OCI-M2 (cell line): ENCODE measurements around the gene C20orf141.
"Not testable (repeated sequence)": the region's sequence is repeated elsewhere in the genome, so short reads cannot be mapped to it uniquely, and the experiment has no call there.

Experiments
- DNase-seq: peaks from one replicate; lab custom pipeline; 2025; ENCODE audit not compliant: unreplicated experiment; lab: John Stamatoyannopoulos, UW

C20orf141 gene

DNA sequence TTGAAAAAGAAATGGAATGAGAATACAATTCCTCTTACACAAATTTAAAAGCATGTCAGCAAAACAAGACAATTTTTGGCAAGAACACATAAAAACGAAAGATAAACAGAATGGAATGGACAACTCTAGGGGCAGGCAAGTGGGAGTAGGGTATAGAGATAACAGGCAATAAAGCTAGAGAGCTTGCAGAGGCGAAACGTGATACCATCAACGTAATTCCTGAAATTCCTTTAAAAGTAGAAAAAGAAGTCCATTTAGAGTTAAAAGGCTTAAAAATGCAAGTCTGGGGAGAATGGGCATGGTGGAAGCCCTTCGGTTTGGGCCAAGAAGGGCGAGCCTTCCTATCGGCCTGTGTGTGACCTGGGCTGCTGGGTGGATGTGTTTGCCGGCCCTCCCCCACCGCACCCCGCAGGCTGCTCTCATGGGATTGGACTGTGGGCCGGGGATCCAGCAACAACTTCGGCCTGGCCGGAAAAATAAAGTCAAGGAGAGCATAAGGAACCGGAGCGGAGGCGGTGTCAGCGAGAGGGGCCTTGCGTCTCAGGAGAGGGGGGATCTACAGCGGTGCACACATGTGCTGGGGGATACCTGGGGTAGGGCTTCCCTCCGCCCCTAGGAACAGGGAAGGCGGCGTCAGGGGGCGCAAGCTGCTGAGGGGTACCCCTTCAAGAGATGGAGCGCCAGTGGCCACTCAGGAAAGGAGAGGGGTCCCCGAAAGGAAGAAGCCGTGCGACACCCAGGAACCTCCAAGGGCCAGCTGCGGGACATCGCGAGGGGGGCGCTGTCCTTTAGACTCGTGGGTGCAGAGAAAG lies 5.5 kb downstream of the C20orf141 start:
- DNase-seq = no peak

GRCh38 chr20:2820896-2821869 lies 6.4 kb downstream of the C20orf141 start:
- no peak for DNase-seq

- DNase-seq = no peak
Measured at GRCh38 chr20:2822073-2822472, 7.3 kb downstream of the C20orf141 start.

GRCh38 chr20:2825761-2826160 lies 11.0 kb downstream of the C20orf141 start:
- DNase-seq = no peak

DNA sequence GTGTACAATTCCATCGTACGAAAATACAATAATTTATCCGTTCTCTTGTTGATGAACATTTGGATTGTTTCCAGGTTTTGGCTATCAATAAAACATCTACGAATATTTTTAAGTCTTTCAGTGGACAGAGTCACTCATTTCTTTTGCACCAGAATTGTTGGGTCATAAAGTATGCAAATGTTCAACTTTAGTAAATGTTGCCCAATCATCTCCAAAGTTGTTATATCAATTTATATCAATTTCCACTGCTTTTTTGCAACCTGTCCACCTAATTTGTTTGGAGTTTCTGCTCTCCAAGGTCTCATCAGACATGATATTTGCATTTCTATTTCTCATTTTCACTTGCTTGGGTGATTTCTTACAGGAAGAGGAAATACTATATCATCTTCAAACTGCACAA lies 11.9 kb downstream of the C20orf141 start:
- DNase-seq = no peak

DNA sequence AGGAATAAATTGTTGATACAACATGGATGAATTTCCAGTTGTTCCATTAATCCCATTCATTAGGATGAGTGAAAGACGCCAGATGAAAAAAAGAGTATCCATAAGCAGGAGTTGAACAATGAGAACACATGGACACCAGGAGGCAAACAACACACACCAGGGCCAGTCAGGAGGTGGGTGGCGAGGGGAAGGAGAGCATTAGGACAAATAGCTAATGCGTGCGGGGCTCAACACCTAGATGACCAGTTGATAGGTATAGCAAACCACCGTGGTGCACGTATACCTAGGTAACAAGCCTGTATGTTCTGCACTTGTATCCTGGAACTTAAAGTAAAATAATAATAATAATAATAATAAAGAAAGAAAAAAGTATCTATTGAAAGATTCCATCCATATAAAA lies 14.6 kb downstream of the C20orf141 start:
- DNase-seq = no peak

DNA sequence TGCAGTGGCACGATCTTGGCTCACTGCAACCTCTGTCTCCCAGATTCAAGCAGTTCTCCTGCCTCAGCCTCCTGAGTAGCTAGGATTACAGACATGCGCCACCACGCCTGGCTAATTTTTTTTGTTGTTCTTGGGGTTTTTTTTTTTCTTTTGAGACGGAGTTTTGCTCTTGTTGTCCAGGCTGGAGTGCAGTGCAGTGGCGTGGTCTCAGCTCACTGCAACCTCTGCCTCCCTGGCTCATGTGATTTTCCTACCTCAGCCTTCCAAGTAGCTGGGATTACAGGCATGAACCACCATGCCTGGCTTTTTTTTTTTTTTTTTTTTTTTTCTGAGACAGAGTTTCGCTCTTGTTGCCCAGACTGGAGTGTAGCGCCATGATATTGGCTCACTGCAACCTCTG lies 16.4 kb downstream of the C20orf141 start:
- not testable (repeated sequence) for DNase-seq

GRCh38 chr20:2833761-2834160 lies 19.0 kb downstream of the C20orf141 start:
- DNase-seq = no peak

DNA sequence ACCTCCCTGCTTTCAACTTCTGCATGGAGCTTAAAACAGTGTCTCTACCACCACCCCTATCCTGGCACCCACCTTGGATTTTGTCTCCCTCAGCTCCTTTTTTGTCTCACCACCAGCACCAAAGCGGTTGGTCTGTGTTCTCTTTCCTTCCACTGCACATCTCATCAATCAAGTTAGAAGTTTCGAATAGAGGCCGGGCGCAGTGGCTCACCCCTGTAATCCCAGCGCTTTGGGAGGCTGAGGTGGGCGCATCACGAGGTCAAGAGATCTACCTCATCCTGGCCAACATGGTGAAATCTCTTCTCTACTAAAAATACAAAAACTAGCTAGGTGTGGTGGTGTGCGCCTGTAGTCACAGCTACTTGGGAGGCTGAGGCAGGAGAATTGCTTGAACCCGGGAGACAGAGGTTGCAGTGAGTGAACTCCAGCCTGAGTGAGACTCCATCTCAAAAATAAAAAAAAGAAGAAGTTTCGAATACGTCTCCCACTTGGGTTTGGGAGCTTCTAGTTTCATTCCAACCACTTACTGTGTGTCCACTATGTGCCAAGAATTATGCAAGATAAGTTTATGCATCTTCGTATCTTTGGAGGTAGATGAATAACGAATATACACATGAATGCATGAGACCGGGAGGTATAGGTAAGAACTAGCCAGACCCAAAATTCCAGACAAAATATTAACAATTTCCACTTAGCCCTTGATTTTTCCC lies 19.8 kb downstream of the C20orf141 start:
- no peak for DNase-seq

DNA sequence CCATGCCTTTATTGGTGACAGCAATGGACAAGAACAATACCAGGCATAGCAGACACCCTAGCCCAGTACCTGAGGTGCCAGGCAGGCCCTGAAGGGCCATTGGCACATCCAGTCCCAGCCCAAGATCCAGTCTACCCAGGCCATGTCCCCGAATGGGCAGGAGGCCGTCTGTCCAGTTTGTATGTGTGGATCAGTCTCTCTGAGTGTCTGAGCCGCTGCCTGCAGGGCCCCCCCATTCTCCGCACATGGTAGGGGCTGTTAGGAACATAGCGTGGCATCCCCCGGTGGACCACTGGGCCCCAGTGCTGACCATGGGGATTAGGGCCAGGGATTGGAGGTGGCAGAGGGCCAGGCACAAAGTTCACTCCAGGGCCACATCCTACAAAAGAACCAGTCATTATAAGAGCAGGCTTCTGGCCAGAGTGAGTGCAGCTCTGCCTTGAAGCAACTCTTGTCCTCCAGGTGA lies 20.6 kb downstream of the C20orf141 start:
- no peak for DNase-seq

DNA sequence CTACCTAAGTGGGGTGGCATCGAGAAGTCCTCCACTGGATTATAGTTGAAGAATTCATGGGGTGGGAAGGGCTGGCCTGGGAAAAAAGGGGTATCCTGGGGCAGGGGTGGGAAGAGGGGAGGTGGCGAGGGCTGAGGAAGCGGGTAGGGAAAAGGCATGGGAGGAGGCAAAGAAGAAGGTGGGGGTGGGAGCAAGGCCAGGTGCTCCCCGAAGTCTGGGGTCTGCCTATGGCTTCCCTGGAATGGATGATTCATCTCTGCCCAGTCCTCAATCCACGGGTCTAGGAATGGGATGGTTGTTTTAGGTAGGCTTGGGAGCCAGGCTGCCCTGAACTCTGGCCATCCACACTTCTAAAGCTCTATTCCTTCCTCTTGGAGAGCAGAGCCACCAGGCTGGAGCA lies 21.2 kb downstream of the C20orf141 start:
- no peak for DNase-seq

DNA sequence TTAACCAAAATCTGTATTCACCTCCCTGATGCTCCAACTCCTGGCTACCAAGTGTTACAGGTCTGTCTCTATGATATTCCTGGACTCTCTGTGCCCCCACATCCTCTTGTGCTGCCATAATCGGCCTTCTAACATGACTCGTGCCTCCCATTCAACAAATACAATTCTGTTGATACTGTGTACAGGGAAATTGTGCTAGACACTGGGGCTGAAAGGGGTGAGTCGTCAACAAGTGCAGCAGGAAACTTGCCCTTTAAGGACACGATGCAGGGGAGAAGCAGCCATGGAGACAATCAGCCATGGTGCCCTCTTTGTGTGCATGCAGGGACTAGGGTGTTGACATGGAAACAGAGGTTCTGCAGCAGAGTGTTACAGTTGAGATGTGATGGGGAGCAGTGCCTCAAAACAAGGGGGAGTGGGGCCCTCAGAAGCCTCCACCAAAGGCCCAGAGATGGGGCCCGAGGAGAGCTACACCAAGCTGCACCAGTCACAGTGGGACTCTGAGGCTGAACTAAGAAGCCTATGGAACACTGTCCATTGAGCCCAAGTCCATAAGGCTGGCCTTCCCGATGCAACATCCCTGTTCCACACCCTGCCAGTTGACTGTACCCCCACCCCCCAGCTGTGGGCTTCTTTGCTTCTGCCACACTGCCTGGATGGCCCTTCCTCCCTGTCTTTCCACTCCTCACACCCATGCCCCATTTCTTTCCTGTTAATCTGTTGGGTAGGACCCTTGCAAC lies 22.6 kb downstream of the C20orf141 start:
- DNase-seq = no peak

DNA sequence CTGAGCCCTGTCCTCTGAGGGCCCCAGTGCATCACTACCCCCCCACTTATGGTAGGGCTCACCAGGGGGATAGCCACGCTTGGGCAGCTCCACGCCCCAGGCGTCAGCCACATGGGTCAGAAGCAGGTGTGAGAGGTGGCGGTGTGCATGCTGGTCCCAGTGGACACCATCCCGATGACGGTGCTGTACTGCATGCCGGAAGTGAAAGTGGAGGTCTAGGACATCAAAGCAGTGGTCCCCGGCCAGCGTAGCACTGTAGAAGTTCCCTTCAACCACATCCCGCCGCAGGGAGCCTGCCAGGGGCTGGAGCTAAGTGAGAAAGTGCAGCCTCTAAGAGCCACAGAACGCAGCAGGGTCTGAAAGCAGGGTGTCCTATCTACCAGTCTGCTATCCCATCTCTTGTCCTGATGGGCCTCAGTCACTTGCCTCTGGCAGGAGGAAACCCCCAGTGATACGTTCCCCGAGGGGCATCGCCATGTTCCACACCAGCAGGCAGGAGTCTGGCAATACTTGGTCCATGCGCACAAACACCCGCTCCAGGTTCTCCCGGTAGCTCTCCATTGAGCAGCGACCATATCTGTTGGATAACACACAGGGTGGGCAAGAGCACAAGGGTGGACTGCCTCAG lies 23.5 kb downstream of the C20orf141 start:
- DNase-seq = no peak

DNA sequence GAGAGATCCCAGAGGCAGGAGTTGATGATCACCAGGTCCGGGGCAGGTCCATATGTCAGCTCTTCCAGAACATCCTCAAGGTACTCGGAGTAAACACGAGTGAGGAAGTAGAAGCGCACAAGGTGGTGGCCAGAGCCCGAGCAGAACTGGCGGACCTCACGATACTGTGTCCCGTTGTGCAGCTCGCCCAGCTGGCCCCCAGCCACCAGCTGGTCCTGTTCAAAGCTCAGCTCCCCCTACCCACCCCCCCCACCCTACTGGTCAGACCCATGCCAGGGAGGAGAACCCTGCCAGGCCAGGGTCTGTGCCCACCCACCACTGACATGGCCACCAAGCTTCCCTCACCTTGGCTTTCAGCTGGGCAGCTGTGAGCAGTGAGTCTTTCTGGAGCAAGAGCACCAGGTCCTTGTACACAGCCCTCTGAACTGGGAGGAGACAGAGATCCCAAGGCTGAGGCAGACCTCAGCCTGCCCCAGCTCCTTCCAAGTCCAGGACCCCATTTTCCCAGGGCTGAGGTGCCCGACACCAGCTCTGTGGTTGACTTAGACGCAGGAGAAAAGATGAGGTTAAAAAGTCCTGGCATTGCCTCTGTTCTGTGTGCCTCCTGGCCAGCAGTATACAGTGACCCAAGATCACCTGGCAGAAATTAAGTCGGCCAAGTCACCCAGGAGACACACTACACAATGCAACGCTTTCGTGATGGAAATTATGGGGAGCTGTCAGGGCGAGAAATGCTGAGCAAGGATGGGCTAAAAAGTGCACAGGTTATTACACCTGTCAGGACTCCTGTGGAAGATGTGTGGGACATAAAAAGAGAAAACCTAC lies 24.3 kb downstream of the C20orf141 start:
- no peak for DNase-seq

GRCh38 chr20:2839732-2840137 lies 24.9 kb downstream of the C20orf141 start:
- DNase-seq = no peak

DNA sequence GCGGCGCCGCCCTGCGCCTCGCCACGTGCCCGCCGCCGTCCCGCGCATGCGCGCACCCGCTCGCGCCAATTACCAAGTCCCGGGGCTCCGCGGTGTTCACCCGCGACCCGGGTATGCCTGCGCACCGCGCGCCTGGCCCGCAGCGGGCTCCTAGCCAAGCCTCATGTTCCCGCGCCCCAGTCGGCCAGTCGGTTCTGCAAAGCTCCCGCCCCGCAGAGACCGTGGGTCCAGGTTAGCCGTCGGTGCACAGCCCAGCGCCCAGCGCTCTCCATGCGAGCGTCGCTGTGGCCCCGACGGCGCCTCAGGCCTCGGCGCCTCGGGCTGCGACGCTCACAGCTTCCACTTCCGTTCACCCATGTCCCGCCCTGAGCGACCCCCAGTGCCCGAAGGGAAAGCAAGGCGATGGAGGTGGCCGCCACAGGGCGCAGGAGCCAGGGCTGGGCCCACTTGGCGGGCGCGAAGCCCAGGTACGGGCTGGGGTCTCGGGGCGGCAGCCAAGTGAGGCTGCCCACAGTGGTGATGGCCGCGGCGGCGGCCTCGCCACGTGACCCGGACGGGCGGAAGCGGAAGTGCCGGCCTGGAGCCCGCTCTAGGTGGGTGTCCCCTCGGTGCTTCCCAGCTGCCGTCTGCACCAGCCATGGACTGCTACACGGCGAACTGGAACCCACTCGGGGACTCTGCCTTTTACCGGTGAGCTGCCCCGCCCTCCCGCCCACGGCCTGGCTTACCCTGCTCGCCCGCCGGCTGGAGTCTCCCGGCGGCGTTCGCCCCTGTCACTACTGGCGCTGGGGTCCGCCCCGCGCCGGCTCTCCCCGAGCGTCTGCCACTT lies 25.6 kb downstream of the C20orf141 start, which contains the start of the genes PCED1A and VPS16:
PCED1A (minus strand) TSS at position 518 of the 829 bp plus-strand sequence. CDS start 743 bp downstream, outside the sequence.
VPS16 (plus strand) TSS at position 608 of the 829 bp plus-strand sequence; CDS start at position 638, 30 bp downstream.
- no peak for DNase-seq

DNA sequence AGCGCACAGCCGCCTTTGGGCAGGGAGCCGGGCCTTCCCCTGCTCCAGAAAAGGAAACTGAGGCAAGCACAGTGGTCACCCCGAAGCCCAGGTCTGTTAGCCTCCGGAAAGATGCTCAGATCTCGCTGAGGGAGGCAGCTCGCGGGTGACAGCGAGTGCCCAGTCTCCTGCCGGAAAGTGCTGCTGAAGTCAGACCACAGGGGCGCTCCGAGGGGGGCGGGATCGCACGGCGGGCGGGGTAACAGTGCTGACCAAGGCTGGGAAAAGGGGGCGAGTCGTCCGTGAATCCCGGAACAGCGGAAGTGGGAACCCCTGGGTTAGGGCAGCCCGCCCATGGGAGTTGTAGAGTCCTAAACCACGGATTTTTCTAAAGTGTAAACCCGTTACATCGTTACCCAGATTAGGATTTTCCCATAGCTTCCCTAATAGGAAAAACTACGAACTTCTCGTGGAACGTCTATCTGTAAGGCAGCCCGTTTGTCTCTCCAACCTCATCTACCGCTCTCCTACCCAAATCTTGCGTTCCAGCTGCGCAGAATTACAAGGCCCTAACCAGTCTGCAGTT lies 26.3 kb downstream of the C20orf141 start:
- peak; percentile 32 for DNase-seq

- no peak for DNase-seq
Measured at GRCh38 chr20:2845607-2846006, 30.8 kb downstream of the C20orf141 start.
